ENCODE results near the gene CRBN.

CRBN gene

DNA sequence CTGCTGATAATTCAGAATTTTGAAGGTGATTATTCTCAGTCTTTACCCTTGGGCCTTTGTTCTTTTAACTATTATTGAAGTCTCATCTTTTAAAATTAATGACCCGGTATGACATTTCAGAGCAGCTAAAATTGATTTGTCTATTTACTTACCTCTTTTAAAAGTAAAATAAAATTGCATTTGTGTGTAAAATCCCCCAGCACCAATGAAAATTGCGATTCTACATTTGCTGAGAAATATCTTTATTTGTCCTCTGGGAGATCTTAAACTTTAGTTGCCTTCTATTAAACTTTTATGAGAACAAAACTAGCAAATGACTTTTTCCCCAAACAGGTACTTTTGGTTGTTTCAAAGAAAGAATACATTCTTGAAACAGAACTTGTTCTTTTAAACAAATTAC is 61.8 kb downstream of the CRBN start:
- no peak overlapping the region for H3K4me3 ChIP-seq (ENCODE audit: low read depth, low read length)
- TF ChIP-seq, protein P1, sequence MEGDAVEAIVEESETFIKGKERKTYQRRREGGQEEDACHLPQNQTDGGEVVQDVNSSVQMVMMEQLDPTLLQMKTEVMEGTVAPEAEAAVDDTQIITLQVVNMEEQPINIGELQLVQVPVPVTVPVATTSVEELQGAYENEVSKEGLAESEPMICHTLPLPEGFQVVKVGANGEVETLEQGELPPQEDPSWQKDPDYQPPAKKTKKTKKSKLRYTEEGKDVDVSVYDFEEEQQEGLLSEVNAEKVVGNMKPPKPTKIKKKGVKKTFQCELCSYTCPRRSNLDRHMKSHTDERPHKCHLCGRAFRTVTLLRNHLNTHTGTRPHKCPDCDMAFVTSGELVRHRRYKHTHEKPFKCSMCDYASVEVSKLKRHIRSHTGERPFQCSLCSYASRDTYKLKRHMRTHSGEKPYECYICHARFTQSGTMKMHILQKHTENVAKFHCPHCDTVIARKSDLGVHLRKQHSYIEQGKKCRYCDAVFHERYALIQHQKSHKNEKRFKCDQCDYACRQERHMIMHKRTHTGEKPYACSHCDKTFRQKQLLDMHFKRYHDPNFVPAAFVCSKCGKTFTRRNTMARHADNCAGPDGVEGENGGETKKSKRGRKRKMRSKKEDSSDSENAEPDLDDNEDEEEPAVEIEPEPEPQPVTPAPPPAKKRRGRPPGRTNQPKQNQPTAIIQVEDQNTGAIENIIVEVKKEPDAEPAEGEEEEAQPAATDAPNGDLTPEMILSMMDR (IDR thresholded peaks at IDR 0.05; ENCODE audit: borderline replicate concordance, insufficient read depth, low read depth, low read length), result no peak

DNA sequence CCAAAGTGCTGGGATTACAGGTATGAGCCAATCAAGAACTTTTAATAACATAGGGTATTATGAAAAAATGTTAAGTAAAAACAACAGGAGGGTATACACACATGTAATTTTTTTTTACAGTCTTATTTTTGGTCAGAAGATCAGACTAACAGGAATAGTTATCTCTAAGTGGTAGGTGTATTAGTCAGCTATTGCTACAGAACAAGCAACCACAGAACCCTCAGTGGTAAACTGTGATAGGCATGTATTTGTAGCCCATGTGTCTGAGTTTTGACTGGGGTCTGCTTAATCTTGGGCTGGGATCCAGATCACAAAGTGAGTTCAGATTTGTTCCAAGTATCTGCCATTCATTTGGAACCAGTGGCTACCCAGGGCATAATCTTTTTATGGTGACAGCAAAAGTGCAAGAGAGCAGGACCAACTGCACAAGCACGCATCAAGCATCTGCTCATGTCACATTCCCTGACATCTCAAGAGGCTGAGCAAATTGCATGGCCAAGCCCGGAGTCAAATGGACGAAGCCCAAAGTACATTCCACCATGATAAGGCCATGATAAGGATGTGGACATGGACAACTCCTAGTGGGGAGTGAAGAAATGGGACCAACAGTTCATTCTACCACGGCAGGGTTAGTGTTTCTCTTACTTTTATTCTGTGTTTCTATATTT is 66.3 kb downstream of the CRBN start:
- TF ChIP-seq, protein P1 (IDR thresholded peaks at IDR 0.05; ENCODE audit: borderline replicate concordance, insufficient read depth, low read depth, low read length), result no peak
- no peak overlapping the region for H3K4me3 ChIP-seq (ENCODE audit: low read depth, low read length)

DNA sequence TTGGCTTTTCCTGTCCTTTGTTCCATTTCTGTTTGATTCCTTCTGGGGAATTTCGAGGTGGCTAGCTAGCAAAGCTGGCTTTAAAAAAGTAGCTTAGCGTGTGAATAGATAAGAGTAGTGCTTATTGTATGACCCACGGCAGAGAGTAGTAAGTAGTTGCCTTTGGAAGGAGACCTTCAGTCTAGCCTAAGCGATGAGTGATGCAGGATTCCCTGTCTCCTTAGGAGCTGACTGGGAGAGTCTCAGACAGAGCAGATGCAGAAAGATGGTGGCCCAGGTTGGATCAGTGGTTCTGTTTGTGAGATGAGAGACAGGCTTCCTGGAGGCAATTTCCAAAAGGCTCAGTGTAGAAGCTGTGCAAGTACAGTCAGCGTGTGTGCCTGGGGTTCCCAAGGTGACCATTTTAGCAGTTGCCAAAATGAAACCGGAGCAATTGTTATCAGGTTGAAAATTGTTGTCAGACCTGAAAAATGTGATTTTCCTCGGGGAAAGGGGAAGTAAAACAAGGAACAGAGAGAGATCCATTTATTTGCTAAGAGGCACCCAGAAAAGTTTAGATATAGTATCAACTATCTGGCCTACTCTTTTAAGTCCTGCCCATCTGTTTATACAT is 68.6 kb downstream of the CRBN start:
- TF ChIP-seq, protein P1 (IDR thresholded peaks at IDR 0.05; ENCODE audit: borderline replicate concordance, insufficient read depth, low read depth, low read length), result no peak

DNA sequence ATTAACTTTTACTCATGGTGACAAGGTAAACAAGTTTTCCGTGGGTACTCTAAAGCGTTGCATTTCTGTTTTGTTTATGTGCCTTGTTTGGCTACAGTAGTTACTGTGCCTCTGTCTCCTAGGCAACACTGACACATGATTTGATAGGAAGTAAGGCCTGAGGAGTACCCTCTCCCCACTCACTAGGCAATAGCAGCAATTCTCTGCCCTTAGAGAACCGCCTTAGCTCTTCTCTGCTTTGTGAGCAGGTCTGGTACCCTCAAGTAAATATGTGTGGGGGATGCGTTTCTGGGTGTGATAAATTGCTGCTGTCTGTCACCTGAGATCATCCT is 69.2 kb downstream of the CRBN start, which contains the start of gene IL5RA:
Gene IL5RA, minus strand, starts transcription at position 76 of the 332 bp plus-strand sequence. CDS start 5,390 bp downstream, outside the sequence.
- H3K4me3 ChIP-seq (ENCODE audit: low read depth, low read length), result no peak within 1 kb of the TSS
- TF ChIP-seq, protein P1 (IDR thresholded peaks at IDR 0.05; ENCODE audit: borderline replicate concordance, insufficient read depth, low read depth, low read length), result no peak

More for the DNA sequence above, 68.6 kb downstream of the CRBN start:
- no peak overlapping the region for H3K4me3 ChIP-seq (ENCODE audit: low read depth, low read length)

DNA sequence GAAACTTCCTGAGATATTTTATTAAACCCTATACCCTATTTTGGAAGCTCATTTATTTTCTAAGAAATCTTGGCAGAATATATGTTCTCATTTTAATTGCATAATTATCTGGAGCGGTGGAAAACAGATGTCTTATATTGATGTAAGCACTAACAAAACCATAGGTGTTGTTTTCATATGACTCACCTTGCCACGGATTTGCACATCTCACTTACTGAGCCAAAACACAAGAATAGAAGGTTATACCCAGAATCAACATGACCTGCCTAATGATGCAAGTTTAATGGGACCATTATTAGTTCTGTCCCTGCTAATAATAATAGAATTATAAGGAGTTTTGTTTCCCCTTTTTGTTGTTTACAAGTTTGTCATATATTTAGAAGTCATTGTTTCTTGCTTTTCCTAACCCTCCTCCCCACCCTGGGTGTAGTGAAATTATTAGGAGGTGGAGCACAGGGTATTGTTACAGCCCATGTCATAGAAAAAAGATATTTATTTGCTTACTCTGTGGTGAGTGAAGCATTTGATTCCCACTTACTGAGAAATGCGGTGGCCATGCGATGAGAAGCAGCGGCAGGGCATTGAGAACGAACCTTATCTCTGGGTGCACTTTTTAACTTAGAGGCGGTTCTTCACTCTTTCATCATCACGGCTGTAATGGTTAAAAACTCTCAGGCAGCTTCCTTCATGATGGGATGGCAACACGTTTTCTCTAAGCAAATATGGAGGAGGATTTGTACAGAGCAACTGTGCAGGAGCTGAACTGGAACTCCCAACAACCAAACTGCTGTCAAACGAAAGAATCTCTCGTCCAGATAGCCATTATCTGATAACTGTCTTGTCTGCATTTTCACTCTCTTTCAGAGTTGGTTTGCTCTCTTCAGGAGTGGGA is 69.8 kb downstream of the CRBN start:
- TF ChIP-seq, protein P1 (IDR thresholded peaks at IDR 0.05; ENCODE audit: borderline replicate concordance, insufficient read depth, low read depth, low read length), result no peak

DNA sequence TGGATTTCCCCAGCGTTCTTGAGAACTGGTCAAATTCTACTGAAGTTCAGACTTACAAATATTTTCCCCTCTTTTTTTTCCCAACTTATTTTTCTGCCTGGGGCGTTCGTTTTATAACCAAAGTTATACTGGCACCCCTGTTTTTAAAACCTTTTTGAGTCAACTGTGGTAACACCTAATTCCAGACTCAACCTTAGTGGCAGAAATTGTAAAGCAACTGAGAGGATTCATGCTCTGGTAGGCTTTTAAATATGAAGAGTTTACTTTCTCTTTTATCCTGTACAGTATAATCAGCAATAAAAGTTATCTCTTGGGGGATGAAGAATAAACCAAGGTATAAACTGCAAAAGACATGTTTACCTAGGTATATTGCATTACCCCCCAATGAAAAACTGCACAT is 71.6 kb downstream of the CRBN start:
- no peak overlapping the region for H3K4me3 ChIP-seq (ENCODE audit: low read depth, low read length)
- TF ChIP-seq, protein P1 (IDR thresholded peaks at IDR 0.05; ENCODE audit: borderline replicate concordance, insufficient read depth, low read depth, low read length), result no peak

More for the DNA sequence above, 69.8 kb downstream of the CRBN start:
- H3K4me3 ChIP-seq (ENCODE audit: low read depth, low read length), result no peak overlapping the region
